Measurements from ENCODE around the gene AHCTF1.
"Not testable (repeated sequence)": the region's sequence is repeated elsewhere in the genome, so short reads cannot be mapped to it uniquely, and the experiment has no call there.

The AHCTF1 gene

DNA sequence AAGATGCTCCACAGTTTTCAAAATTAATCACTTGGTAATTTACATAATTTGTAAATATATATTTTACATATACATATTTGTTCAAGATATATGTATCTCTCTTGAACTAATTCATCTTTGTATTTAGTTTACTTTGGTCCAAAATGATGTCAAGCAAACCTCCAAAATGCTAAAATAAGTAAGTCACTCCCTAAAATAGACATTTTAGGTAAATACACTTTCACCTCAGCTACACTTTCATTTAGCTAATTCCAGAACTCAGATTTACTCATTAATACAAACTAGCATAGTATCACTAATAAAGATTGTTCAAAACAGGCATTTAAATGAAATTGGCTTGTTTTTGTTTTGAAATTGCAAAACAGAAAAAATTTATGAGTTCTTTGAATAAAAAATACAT lies 40.6 kb downstream of the AHCTF1 start:
- no peaks in the 10 kb centered on the region for H3K4me1 ChIP-seq (ENCODE audit: control insufficient read depth in 1 of 2, insufficient read depth in 2 of 2, low read length in 2 of 2)
- no peaks in the 10 kb centered on the region for H3K27me3 ChIP-seq (ENCODE audit: control insufficient read depth in 1 of 2, insufficient read depth in 2 of 2, low read length in 2 of 2)
- no peak overlapping the region for H3K9ac ChIP-seq (ENCODE audit: low read depth in 1 of 2, low read length in 2 of 2)
- H3K36me3 ChIP-seq (ENCODE audit: control insufficient read depth in 1 of 2, insufficient read depth in 2 of 2, low read length in 2 of 2), result peaks cover 31 to 61% of the 10 kb centered on the region in 2 donors
- no peak overlapping the region for H3K4me3 ChIP-seq (ENCODE audit: low read depth in 1 of 2, low read length in 2 of 2)
- no peaks in the 10 kb centered on the region for H3K9me3 ChIP-seq (ENCODE audit: control insufficient read depth in 1 of 2, low read length in 2 of 2)
- no peak overlapping the region for H3K27ac ChIP-seq (ENCODE audit: low read depth, low read length)

- Histone ChIP-seq H3K9me3 (ENCODE audit: control insufficient read depth in 1 of 2, low read length in 2 of 2) (no peaks in the 10 kb centered on the region), H3K27ac (ENCODE audit: low read depth, low read length) (no peak overlapping the region), H3K27me3 (ENCODE audit: control insufficient read depth in 1 of 2, insufficient read depth in 2 of 2, low read length in 2 of 2) (no peaks in the 10 kb centered on the region), H3K9ac (ENCODE audit: low read depth in 1 of 2, low read length in 2 of 2) (no peak overlapping the region), H3K4me3 (ENCODE audit: low read depth in 1 of 2, low read length in 2 of 2) (no peak overlapping the region), H3K4me1 (ENCODE audit: control insufficient read depth in 1 of 2, insufficient read depth in 2 of 2, low read length in 2 of 2) (no peaks in the 10 kb centered on the region), H3K36me3 (ENCODE audit: control insufficient read depth in 1 of 2, insufficient read depth in 2 of 2, low read length in 2 of 2) (peaks cover 24 to 50% of the 10 kb centered on the region in 2 donors)
Observed at GRCh38 chr1:246888522-246888921, 43.2 kb downstream of the AHCTF1 start.

GRCh38 chr1:246885389-246885788 lies 46.4 kb downstream of the AHCTF1 start:
- H3K27me3 ChIP-seq (ENCODE audit: control insufficient read depth in 1 of 2, insufficient read depth in 2 of 2, low read length in 2 of 2); H3K27ac ChIP-seq (ENCODE audit: low read depth, low read length); H3K4me3 ChIP-seq (ENCODE audit: low read depth in 1 of 2, low read length in 2 of 2); H3K9me3 ChIP-seq (ENCODE audit: control insufficient read depth in 1 of 2, low read length in 2 of 2); H3K4me1 ChIP-seq (ENCODE audit: control insufficient read depth in 1 of 2, insufficient read depth in 2 of 2, low read length in 2 of 2); H3K9ac ChIP-seq (ENCODE audit: low read depth in 1 of 2, low read length in 2 of 2): not testable (repeated sequence)
- peaks cover 19 to 53% of the 10 kb centered on the region in 2 donors for H3K36me3 ChIP-seq (ENCODE audit: control insufficient read depth in 1 of 2, insufficient read depth in 2 of 2, low read length in 2 of 2)

DNA sequence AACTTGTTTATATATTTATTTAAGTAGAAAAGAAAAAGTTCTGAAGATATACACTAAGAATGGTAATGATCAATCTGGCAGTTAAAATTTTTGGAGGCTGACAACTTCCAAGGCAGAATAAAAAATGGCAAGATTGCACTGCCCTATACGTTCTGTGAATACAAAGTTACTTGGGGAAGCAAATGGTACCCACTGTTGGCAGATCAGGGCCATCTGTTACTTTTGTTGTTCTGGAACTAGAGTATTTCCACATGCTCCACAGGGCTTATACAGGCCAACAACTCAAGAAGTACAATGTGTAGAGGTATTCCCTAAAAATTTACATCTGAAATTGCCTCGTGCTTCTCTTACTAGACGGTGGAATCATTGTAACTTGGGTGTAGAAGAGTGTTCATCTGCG lies 53.2 kb downstream of the AHCTF1 start:
- no peak overlapping the region for H3K4me3 ChIP-seq (ENCODE audit: low read depth in 1 of 2, low read length in 2 of 2)
- no peaks in the 10 kb centered on the region for H3K4me1 ChIP-seq (ENCODE audit: control insufficient read depth in 1 of 2, insufficient read depth in 2 of 2, low read length in 2 of 2)
- H3K9me3 ChIP-seq (ENCODE audit: control insufficient read depth in 1 of 2, low read length in 2 of 2), result no peaks in the 10 kb centered on the region
- H3K9ac ChIP-seq (ENCODE audit: low read depth in 1 of 2, low read length in 2 of 2), result no peak overlapping the region
- no peak overlapping the region for H3K27ac ChIP-seq (ENCODE audit: low read depth, low read length)
- peaks cover 18 to 43% of the 10 kb centered on the region in 2 donors for H3K36me3 ChIP-seq (ENCODE audit: control insufficient read depth in 1 of 2, insufficient read depth in 2 of 2, low read length in 2 of 2)
- H3K27me3 ChIP-seq (ENCODE audit: control insufficient read depth in 1 of 2, insufficient read depth in 2 of 2, low read length in 2 of 2), result no peaks in the 10 kb centered on the region

DNA sequence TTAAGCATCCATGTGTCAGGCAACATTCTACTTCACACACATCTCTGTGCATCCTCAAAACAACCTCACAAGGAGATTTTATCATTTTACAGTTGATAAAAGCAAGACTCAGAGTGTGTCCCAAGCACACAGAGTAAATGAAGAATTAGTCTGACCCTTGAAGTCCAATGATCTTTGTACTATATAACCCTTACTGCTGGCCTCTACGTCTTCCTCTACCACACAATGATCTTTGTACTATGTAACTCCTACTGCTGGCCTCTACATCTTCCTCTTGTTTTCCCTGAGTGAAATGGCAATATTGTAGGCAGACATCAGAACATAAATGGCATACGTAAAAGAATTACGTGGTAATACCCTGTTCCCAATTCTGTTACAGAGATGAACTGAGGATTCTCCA lies 55.3 kb downstream of the AHCTF1 start:
- Histone ChIP-seq H3K27ac (ENCODE audit: low read depth, low read length) (no peak overlapping the region), H3K9ac (ENCODE audit: low read depth in 1 of 2, low read length in 2 of 2) (no peak overlapping the region), H3K4me3 (ENCODE audit: low read depth in 1 of 2, low read length in 2 of 2) (no peak overlapping the region), H3K9me3 (ENCODE audit: control insufficient read depth in 1 of 2, low read length in 2 of 2) (no peaks in the 10 kb centered on the region), H3K27me3 (ENCODE audit: control insufficient read depth in 1 of 2, insufficient read depth in 2 of 2, low read length in 2 of 2) (no peaks in the 10 kb centered on the region), H3K4me1 (ENCODE audit: control insufficient read depth in 1 of 2, insufficient read depth in 2 of 2, low read length in 2 of 2) (no peaks in the 10 kb centered on the region), H3K36me3 (ENCODE audit: control insufficient read depth in 1 of 2, insufficient read depth in 2 of 2, low read length in 2 of 2) (peaks cover 24 to 51% of the 10 kb centered on the region in 2 donors)

GRCh38 chr1:246875041-246876026 lies 56.4 kb downstream of the AHCTF1 start:
- H3K27ac ChIP-seq (ENCODE audit: low read depth, low read length), result no peak overlapping the region
- no peaks in the 10 kb centered on the region for H3K27me3 ChIP-seq (ENCODE audit: control insufficient read depth in 1 of 2, insufficient read depth in 2 of 2, low read length in 2 of 2)
- peaks cover 30 to 62% of the 10 kb centered on the region in 2 donors for H3K36me3 ChIP-seq (ENCODE audit: control insufficient read depth in 1 of 2, insufficient read depth in 2 of 2, low read length in 2 of 2)
- H3K4me1 ChIP-seq (ENCODE audit: control insufficient read depth in 1 of 2, insufficient read depth in 2 of 2, low read length in 2 of 2), result no peaks in the 10 kb centered on the region
- H3K9me3 ChIP-seq (ENCODE audit: control insufficient read depth in 1 of 2, low read length in 2 of 2), result no peaks in the 10 kb centered on the region
- no peak overlapping the region for H3K9ac ChIP-seq (ENCODE audit: low read depth in 1 of 2, low read length in 2 of 2)
- H3K4me3 ChIP-seq (ENCODE audit: low read depth in 1 of 2, low read length in 2 of 2), result no peak overlapping the region

- no peaks in the 10 kb centered on the region for H3K9me3 ChIP-seq (ENCODE audit: control insufficient read depth in 1 of 2, low read length in 2 of 2)
- H3K4me3 ChIP-seq (ENCODE audit: low read depth in 1 of 2, low read length in 2 of 2), result no peak overlapping the region
- no peaks in the 10 kb centered on the region for H3K27me3 ChIP-seq (ENCODE audit: control insufficient read depth in 1 of 2, insufficient read depth in 2 of 2, low read length in 2 of 2)
- no peaks in the 10 kb centered on the region for H3K4me1 ChIP-seq (ENCODE audit: control insufficient read depth in 1 of 2, insufficient read depth in 2 of 2, low read length in 2 of 2)
- peaks cover 15 to 30% of the 10 kb centered on the region in 2 donors for H3K36me3 ChIP-seq (ENCODE audit: control insufficient read depth in 1 of 2, insufficient read depth in 2 of 2, low read length in 2 of 2)
- H3K9ac ChIP-seq (ENCODE audit: low read depth in 1 of 2, low read length in 2 of 2), result no peak overlapping the region
- H3K27ac ChIP-seq (ENCODE audit: low read depth, low read length), result no peak overlapping the region
Observed at GRCh38 chr1:246865921-246866320, 65.8 kb downstream of the AHCTF1 start.

- H3K4me1 ChIP-seq (ENCODE audit: control insufficient read depth in 1 of 2, insufficient read depth in 2 of 2, low read length in 2 of 2); H3K9me3 ChIP-seq (ENCODE audit: control insufficient read depth in 1 of 2, low read length in 2 of 2); H3K9ac ChIP-seq (ENCODE audit: low read depth in 1 of 2, low read length in 2 of 2); H3K27ac ChIP-seq (ENCODE audit: low read depth, low read length); H3K27me3 ChIP-seq (ENCODE audit: control insufficient read depth in 1 of 2, insufficient read depth in 2 of 2, low read length in 2 of 2); H3K4me3 ChIP-seq (ENCODE audit: low read depth in 1 of 2, low read length in 2 of 2): not testable (repeated sequence)
- H3K36me3 ChIP-seq (ENCODE audit: control insufficient read depth in 1 of 2, insufficient read depth in 2 of 2, low read length in 2 of 2), result peaks cover 21 to 33% of the 10 kb centered on the region in 2 donors
Observed at GRCh38 chr1:246863791-246864190, 68.0 kb downstream of the AHCTF1 start.

DNA sequence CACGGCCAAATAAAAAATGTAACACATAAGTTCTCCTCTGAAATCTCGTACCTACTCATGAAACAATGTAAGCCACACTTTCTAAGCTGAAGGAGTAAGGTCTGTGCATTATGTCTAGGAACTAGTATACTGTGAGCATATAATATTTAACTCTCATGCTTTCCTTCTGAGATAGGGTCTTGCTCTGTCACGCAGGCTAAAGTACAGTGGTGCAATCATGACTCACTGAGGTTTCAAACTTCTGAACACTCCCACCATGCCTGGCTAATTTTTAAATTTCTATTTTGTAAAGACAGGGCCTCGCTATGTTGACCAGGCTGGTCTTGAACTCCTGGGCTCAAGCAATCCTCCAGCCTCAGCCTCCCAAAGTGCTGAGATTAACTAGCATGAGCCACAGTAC lies 71.3 kb downstream of the AHCTF1 start:
- Histone ChIP-seq H3K36me3 (ENCODE audit: control insufficient read depth in 1 of 2, insufficient read depth in 2 of 2, low read length in 2 of 2) (peaks cover 25 to 49% of the 10 kb centered on the region in 2 donors), H3K4me1 (ENCODE audit: control insufficient read depth in 1 of 2, insufficient read depth in 2 of 2, low read length in 2 of 2) (no peaks in the 10 kb centered on the region), H3K27me3 (ENCODE audit: control insufficient read depth in 1 of 2, insufficient read depth in 2 of 2, low read length in 2 of 2) (no peaks in the 10 kb centered on the region), H3K9ac (ENCODE audit: low read depth in 1 of 2, low read length in 2 of 2) (no peak overlapping the region), H3K4me3 (ENCODE audit: low read depth in 1 of 2, low read length in 2 of 2) (no peak overlapping the region), H3K27ac (ENCODE audit: low read depth, low read length) (no peak overlapping the region), H3K9me3 (ENCODE audit: control insufficient read depth in 1 of 2, low read length in 2 of 2) (no peaks in the 10 kb centered on the region)

- Histone ChIP-seq H3K9me3 (ENCODE audit: control insufficient read depth in 1 of 2, low read length in 2 of 2) (no peaks in the 10 kb centered on the region), H3K36me3 (ENCODE audit: control insufficient read depth in 1 of 2, insufficient read depth in 2 of 2, low read length in 2 of 2) (peaks cover 24 to 67% of the 10 kb centered on the region in 2 donors), H3K27ac (ENCODE audit: low read depth, low read length) (no peak overlapping the region)
Observed at GRCh38 chr1:246856371-246856770, 75.4 kb downstream of the AHCTF1 start.

More at GRCh38 chr1:246856371-246856770, 75.4 kb downstream of the AHCTF1 start:
- H3K4me1 ChIP-seq (ENCODE audit: control insufficient read depth in 1 of 2, insufficient read depth in 2 of 2, low read length in 2 of 2), result no peaks in the 10 kb centered on the region
- no peaks in the 10 kb centered on the region for H3K27me3 ChIP-seq (ENCODE audit: control insufficient read depth in 1 of 2, insufficient read depth in 2 of 2, low read length in 2 of 2)
- H3K9ac ChIP-seq (ENCODE audit: low read depth in 1 of 2, low read length in 2 of 2), result no peak overlapping the region
- no peak overlapping the region for H3K4me3 ChIP-seq (ENCODE audit: low read depth in 1 of 2, low read length in 2 of 2)
